Measurements from ENCODE around the gene YIPF1. TPM values are rescaled to one million over a fixed set of nuclear protein-coding genes. Genes with fewer than 3 reads are reported as not detected.

YIPF1 gene
- total RNA-seq, 4 donors from 2014 or later, result 17.0 to 35.2 (median 23.9) TPM

GRCh38 chr1:53929246-53929960, 39.8 kb upstream of the YIPF1 start:
- no peak for TF ChIP-seq CTCF (IDR thresholded peaks at IDR 0.05; ENCODE audit: low read depth)

- no peak for TF ChIP-seq CTCF (IDR thresholded peaks at IDR 0.05; ENCODE audit: low read depth)
Observed at GRCh38 chr1:53927376-53927881, 37.8 kb upstream of the YIPF1 start.

- TF ChIP-seq CTCF (IDR thresholded peaks at IDR 0.05; ENCODE audit: low read depth), result no peak
Observed at GRCh38 chr1:53919675-53920066, 30.1 kb upstream of the YIPF1 start.

GRCh38 chr1:53918343-53918742, 28.7 kb upstream of the YIPF1 start:
- TF ChIP-seq CTCF (IDR thresholded peaks at IDR 0.05; ENCODE audit: low read depth), result no peak

- TF ChIP-seq CTCF (IDR thresholded peaks at IDR 0.05; ENCODE audit: low read depth), result no peak
Observed at GRCh38 chr1:53913352-53914033, 23.9 kb upstream of the YIPF1 start.

- no peak for TF ChIP-seq CTCF (IDR thresholded peaks at IDR 0.05; ENCODE audit: low read depth)
Observed at GRCh38 chr1:53911442-53911841, 21.8 kb upstream of the YIPF1 start.

GRCh38 chr1:53909946-53910345, 20.3 kb upstream of the YIPF1 start:
- TF ChIP-seq CTCF (IDR thresholded peaks at IDR 0.05; ENCODE audit: low read depth), result no peak

Measured in subcutaneous adipose tissue (tissue), 4 donors.